ENCODE measurements around the gene FABP1. TPM values are rescaled to one million over a fixed set of nuclear protein-coding genes. Genes with fewer than 3 reads are reported as not detected.
A peak's percentile ranks its signal among the peaks of the same experiment; 100 is the strongest.

The FABP1 gene
- total and polyA plus RNA-seq, 12 donors = 0.14 to 1.1 TPM; not detected in 10

DNA sequence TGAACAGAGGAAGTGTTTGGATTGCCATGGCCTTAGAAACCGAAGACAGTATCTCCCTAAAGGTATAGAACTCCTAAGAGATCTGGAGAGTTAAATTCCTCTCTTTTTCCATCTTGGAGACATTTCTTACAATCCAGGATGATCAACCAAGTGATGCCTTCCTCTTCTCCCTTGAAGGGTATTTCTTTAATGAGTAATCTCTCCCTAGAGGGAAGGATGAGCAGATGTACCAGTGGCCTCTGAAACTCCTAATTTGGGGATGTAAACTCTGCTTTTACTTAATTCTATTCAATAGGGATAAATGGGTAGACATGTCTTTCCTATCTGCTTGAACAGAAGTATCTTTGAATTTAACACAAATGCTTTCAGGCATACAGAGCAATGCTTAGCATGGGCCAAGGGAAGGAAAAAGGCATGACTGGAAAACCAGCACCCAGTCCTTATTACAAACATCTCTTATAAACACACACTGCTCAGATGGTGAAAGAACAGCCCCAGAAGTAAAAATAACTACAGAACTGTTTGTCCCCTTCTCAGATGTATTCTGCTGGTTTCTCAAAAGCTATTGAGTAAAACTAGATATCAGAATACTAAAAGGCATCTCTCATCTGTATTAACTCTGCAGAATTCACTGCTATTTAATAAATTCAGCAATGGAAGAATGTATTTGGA is 37.6 kb upstream of the FABP1 start:
- H3K27me3 ChIP-seq = peaks cover 0 to under 1% (median 0%) of the 10 kb centered on the region in 7 donors

DNA sequence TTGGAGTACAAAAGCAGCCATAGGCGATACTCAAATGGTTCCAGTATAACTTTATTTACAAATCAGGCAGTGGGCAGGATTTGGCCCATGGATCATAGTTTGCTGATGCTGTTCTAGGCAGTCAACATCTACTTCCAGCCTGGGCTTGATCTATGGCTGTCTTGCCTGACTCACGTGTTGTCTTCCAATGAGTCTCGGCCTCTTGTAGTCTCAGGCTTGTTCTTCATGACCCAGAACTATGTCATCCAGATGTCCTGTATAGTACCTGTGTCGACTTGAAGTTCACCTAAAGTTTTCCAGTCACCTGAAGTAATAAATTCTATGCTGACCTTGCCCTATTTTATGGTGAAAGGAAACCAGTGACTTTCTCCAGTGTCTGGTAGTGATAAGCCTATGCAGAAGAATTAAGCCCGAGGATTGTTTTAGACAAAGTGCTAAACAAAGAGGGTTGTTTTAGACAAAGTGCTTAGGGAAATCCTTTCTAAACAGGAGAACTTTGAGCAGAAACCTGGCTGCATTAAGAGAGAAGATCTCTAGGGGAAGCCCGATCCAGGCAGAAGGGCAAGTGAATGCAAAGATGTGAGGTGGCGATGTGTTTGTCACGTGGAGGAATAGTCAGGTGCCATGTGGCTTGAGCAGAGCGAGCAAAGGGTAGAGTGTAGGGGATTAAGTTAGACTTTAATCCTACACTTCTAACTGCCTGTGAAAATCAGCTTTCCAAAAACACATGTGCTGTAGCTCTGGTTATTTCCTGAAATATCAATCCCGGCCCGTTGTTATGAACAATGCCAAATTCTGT is 33.8 kb upstream of the FABP1 start:
- Histone ChIP-seq H3K27me3 (no peaks in the 10 kb centered on the region), H3K36me3 (no peaks in the 10 kb centered on the region), H3K9me3 (no peaks in the 10 kb centered on the region), H3K4me3 (no peak overlapping the region), H3K4me1 (no peaks in the 10 kb centered on the region), H3K27ac (no peak overlapping the region)
- DNase-seq (no peak), ATAC-seq (no peak)
- intact Hi-C loops (cut with DNase I) = loop anchor here in 5 of 10 donors (2.0 to 5.0 kb wide), 3 partner anchors 99 to 103 kb away; no protein-coding TSS in a partner anchor
- TF ChIP-seq, protein P1, sequence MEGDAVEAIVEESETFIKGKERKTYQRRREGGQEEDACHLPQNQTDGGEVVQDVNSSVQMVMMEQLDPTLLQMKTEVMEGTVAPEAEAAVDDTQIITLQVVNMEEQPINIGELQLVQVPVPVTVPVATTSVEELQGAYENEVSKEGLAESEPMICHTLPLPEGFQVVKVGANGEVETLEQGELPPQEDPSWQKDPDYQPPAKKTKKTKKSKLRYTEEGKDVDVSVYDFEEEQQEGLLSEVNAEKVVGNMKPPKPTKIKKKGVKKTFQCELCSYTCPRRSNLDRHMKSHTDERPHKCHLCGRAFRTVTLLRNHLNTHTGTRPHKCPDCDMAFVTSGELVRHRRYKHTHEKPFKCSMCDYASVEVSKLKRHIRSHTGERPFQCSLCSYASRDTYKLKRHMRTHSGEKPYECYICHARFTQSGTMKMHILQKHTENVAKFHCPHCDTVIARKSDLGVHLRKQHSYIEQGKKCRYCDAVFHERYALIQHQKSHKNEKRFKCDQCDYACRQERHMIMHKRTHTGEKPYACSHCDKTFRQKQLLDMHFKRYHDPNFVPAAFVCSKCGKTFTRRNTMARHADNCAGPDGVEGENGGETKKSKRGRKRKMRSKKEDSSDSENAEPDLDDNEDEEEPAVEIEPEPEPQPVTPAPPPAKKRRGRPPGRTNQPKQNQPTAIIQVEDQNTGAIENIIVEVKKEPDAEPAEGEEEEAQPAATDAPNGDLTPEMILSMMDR (IDR thresholded peaks at IDR 0.05) = no peak
- WGBS, 2 donors = 84 to 85% methylated on average over 11 of the region's 11 CpGs

More for the DNA sequence above, 37.6 kb upstream of the FABP1 start:
- H3K4me3 ChIP-seq = no peak overlapping the region
- no peaks in the 10 kb centered on the region for H3K36me3 ChIP-seq
- ATAC-seq (peak in 1 of 8 donors; percentile 65), DNase-seq (no peak)
- no peak overlapping the region for H3K27ac ChIP-seq
- intact Hi-C loops (cut with DNase I) = no loop called here
- H3K9me3 ChIP-seq = peaks cover 0 to 10% (median 0%) of the 10 kb centered on the region in 11 donors
- TF ChIP-seq, protein P1 (IDR thresholded peaks at IDR 0.05) = no peak
- WGBS, 2 donors = 0 to 35% methylated on average over 1 of the region's 1 CpG
- H3K4me1 ChIP-seq = peaks cover 0 to 1% (median 0%) of the 10 kb centered on the region in 9 donors

DNA sequence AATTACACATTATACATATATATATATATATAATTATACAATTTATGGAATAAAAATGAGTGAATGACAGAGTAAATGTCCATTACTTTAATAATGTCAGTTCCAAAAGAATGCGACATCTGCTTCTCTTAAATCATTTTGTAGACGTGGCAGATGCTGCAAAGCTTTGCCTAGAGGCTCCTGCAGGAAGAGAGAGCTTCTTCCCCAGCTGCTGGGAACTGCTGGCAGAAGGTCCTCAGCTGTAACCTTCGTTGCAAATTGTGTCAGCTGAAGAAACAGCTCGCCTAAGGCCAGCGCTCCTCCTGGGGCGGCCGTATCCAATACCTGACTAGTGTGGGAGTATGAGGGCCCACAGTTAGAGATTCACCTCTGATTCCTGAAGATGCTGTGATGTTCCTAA is 32.7 kb upstream of the FABP1 start:
- H3K4me1 ChIP-seq = no peaks in the 10 kb centered on the region
- WGBS, 2 donors = 85 to 86% methylated on average over 7 of the region's 7 CpGs
- no peaks in the 10 kb centered on the region for H3K27me3 ChIP-seq
- intact Hi-C loops (cut with DNase I) = loop anchor here in 6 of 10 donors (1.0 to 5.0 kb wide), 4 partner anchors 98 to 102 kb away; no protein-coding TSS in a partner anchor
- no peaks in the 10 kb centered on the region for H3K9me3 ChIP-seq
- TF ChIP-seq, protein P1 (IDR thresholded peaks at IDR 0.05) = no peak
- H3K36me3 ChIP-seq = no peaks in the 10 kb centered on the region
- no peak overlapping the region for H3K4me3 ChIP-seq
- no peak overlapping the region for H3K27ac ChIP-seq
- no peak for ATAC-seq
- DNase-seq = no peak

DNA sequence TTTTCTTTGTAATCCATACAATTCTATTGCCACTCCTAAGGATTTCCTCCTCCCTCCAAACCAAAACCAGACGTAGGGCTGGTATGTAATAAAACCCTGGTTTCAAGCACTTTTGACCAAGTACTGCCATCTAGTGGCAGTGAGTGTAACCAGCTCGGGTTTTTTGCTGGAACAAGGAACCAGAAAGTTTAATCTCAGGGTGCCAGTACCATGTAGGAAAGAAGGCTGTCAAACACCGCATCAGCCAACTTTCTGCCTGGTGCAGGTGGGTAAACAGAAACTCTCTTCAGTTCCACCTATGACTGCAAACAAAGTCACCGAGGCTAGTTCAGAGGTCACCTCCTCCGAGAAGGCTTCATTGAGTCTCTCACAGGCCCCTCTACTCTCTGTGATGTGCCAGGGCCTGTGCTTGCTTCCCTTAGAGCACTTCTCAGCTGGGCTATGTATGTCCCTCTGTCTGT is 32.1 kb upstream of the FABP1 start:
- Histone ChIP-seq H3K4me1 (no peaks in the 10 kb centered on the region), H3K27me3 (no peaks in the 10 kb centered on the region), H3K4me3 (no peak overlapping the region), H3K9me3 (no peaks in the 10 kb centered on the region), H3K36me3 (no peaks in the 10 kb centered on the region), H3K27ac (no peak overlapping the region)
- DNase-seq (peak in 1 of 2 donors; percentile 64), ATAC-seq (peak in 6 of 8 donors; percentile 59 to 74 (median 64))
- TF ChIP-seq, protein P1 (IDR thresholded peaks at IDR 0.05) = peak; percentile 72 to 93 (median 86)
- WGBS, 2 donors = 30 to 31% methylated on average over 5 of the region's 5 CpGs
- intact Hi-C loops (cut with DNase I) = loop anchor here (1.0 to 5.0 kb wide), 5 partner anchors 98 to 101 kb away; no protein-coding TSS in a partner anchor

Measured in heart right ventricle (tissue), 16 donors.